ENCODE data around the gene MRPL51. TPM values are rescaled to one million over a fixed set of nuclear protein-coding genes. Genes with fewer than 3 reads are reported as not detected.

Gene MRPL51
- total and polyA plus RNA-seq, 10 of the 15 experiments (the other 5 are each of a cell fraction or from before 2014, with no cell fraction given) = 137 to 1,202 (median 267) TPM

DNA sequence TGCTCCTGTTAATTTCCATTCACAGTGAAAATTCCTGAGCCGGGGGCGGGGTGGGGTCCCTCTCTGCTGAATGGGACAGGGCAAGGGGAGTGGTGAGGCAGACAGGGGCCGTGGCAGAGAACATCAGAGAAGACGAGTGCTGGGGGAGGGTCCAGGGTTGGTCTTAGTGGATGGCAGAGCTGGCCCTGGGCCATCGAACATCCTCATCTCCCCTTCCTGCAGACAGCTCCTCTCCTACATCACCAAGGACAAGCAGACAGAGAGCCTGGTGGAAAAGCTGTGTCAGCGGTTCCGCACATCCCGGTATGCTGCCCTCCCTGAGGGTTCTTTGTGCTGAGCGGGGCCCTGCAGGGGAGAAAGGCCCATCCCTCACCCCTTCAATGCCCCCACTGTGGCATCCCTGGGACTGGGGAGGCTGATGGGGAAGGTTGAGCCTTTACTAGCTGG, 36.3 kb upstream of the MRPL51 start (continued):
- TF ChIP-seq, protein P1, sequence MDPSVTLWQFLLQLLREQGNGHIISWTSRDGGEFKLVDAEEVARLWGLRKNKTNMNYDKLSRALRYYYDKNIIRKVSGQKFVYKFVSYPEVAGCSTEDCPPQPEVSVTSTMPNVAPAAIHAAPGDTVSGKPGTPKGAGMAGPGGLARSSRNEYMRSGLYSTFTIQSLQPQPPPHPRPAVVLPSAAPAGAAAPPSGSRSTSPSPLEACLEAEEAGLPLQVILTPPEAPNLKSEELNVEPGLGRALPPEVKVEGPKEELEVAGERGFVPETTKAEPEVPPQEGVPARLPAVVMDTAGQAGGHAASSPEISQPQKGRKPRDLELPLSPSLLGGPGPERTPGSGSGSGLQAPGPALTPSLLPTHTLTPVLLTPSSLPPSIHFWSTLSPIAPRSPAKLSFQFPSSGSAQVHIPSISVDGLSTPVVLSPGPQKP (IDR thresholded peaks at IDR 0.05; ENCODE audit: low read depth, low read length) = no peak
- TF ChIP-seq CHD1 (IDR thresholded peaks at IDR 0.05; ENCODE audit: low read depth, low read length) (no peak), JUND (IDR thresholded peaks at IDR 0.05; ENCODE audit: low read depth, low read length) (no peak), RBBP5 (conservative IDR thresholded peaks at IDR 0.05) (no peak)
- TF ChIP-seq, protein P2, sequence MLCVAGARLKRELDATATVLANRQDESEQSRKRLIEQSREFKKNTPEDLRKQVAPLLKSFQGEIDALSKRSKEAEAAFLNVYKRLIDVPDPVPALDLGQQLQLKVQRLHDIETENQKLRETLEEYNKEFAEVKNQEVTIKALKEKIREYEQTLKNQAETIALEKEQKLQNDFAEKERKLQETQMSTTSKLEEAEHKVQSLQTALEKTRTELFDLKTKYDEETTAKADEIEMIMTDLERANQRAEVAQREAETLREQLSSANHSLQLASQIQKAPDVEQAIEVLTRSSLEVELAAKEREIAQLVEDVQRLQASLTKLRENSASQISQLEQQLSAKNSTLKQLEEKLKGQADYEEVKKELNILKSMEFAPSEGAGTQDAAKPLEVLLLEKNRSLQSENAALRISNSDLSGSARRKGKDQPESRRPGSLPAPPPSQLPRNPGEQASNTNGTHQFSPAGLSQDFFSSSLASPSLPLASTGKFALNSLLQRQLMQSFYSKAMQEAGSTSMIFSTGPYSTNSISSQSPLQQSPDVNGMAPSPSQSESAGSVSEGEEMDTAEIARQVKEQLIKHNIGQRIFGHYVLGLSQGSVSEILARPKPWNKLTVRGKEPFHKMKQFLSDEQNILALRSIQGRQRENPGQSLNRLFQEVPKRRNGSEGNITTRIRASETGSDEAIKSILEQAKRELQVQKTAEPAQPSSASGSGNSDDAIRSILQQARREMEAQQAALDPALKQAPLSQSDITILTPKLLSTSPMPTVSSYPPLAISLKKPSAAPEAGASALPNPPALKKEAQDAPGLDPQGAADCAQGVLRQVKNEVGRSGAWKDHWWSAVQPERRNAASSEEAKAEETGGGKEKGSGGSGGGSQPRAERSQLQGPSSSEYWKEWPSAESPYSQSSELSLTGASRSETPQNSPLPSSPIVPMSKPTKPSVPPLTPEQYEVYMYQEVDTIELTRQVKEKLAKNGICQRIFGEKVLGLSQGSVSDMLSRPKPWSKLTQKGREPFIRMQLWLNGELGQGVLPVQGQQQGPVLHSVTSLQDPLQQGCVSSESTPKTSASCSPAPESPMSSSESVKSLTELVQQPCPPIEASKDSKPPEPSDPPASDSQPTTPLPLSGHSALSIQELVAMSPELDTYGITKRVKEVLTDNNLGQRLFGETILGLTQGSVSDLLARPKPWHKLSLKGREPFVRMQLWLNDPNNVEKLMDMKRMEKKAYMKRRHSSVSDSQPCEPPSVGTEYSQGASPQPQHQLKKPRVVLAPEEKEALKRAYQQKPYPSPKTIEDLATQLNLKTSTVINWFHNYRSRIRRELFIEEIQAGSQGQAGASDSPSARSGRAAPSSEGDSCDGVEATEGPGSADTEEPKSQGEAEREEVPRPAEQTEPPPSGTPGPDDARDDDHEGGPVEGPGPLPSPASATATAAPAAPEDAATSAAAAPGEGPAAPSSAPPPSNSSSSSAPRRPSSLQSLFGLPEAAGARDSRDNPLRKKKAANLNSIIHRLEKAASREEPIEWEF (IDR thresholded peaks at IDR 0.05; ENCODE audit: insufficient replicate concordance, low read depth, low read length) = no peak
- TF ChIP-seq, protein P3, sequence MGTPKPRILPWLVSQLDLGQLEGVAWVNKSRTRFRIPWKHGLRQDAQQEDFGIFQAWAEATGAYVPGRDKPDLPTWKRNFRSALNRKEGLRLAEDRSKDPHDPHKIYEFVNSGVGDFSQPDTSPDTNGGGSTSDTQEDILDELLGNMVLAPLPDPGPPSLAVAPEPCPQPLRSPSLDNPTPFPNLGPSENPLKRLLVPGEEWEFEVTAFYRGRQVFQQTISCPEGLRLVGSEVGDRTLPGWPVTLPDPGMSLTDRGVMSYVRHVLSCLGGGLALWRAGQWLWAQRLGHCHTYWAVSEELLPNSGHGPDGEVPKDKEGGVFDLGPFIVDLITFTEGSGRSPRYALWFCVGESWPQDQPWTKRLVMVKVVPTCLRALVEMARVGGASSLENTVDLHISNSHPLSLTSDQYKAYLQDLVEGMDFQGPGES (IDR thresholded peaks at IDR 0.05) = no peak

All from GM12878 (cell line).